ENCODE results near the gene TFR2. TPM values are rescaled to one million over a fixed set of nuclear protein-coding genes. Genes with fewer than 3 reads are reported as not detected.

Gene TFR2
- 0.90 TPM for polyA plus RNA-seq (ENCODE audit: insufficient read length)

DNA sequence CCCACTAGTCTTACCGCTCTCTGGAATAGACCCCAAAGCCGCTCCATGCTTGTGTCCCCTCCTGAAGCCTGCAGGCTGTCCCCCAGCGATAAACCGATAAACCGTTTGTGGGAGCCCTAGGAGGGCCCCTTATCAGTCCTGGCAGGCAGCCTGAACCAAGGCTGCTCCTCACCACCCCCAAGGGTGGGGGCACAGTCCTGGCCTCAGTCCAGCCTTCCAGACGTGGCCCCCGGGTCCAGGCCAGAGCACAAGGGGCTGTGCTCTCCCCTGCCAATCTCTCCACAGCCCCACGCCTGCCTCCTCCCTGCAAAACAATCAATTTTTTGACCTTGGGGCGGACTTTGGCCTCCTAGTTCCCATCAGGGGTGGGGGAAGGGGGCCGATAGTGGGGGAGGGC, at the start of gene TFR2:
Gene TFR2 (minus strand): TSS at position 90 of the 397 bp plus-strand sequence. CDS start 43 bp downstream, at position 47.
- no peak for DNase-seq (ENCODE audit: low read depth)

GRCh38 chr7:100689230-100690135, 48.1 kb upstream of the TFR2 start:
- no peak for DNase-seq (ENCODE audit: low read depth)

- no peak for DNase-seq (ENCODE audit: low read depth)
Observed at GRCh38 chr7:100688326-100688860, 47.0 kb upstream of the TFR2 start.

- no peak for DNase-seq (ENCODE audit: low read depth)
Observed at GRCh38 chr7:100687751-100688300, 46.5 kb upstream of the TFR2 start.

DNA sequence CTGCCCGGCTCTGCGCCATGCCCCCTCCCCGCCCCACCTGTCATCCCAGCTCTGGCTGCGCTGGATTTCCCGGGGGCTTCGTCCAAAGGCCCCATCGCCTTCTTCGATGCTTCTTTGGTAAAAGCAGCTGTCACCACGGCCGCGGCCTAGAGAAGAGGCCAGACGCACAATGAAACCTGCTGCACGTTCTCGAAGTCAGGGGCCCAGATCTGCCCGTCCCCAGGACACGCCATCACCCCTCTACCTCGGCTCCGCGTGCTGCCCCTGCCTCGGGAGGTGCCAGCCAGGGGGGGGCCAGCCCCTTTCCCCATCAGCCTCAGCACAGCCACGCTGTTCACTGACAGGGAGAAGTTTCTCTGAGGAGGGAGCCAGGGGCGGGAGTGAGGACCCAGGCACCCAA, 45.9 kb upstream of the TFR2 start:
- DNase-seq (ENCODE audit: low read depth), result no peak

GRCh38 chr7:100686822-100687211, 45.5 kb upstream of the TFR2 start:
- no peak for DNase-seq (ENCODE audit: low read depth)

DNA sequence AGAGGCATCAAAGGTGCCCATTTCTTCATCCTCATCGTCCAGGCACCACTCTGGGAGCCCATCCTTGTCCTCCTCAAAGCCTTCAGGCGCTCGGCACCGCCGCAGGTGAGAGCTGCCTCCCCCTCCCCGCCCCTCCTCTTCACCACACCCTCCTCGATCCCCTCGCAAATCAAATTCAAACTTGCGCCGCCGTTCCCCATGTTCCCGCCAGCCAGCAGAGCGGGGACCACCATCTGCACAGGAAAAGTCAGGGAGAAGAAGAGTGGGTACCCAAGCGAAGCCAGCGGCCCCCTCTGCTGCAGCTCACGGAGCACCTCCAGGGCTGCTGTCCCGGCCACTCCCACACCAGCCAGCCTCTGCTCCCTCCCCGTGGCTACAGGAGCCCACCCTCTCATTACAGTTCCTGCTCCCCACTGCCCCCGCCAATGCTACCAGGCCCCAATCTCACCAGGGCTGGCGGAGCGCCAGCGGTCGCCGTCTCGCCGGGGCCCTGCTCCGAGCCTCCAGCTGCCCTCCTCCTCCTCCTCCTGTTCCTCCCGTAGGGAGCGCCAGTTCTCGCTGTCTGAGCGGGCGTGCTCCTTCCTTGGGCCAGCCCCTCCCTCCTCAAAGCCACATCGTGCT, 45.0 kb upstream of the TFR2 start:
- DNase-seq (ENCODE audit: low read depth), result no peak

- no peak for DNase-seq (ENCODE audit: low read depth)
Observed at GRCh38 chr7:100685631-100686145, 44.3 kb upstream of the TFR2 start.

- no peak for DNase-seq (ENCODE audit: low read depth)
Observed at GRCh38 chr7:100685049-100685605, 43.8 kb upstream of the TFR2 start.

DNA sequence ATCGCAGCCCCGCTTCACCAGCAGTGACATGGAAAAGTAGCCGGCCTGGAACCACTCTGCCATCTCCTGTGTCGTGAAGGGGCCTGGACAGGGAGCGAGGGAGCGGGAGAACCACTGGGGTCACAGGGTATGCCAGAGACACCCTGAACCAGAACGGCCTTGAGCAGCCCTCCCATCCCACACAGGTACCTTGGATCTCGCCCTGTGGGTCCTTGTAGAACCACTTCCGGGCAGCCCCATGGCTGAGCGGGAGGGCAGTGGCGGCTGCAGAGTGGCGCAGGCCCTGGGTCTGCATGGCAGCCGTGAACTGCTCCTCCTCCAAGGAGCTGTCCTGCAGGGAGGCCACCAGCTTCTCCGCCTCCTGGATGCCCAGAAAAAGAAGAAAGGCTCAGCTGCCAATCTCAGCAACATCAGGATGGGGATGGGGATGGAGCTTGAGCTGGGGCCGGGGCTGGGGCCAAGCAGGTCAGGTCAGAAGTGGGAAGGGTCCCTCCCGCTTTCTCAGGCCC, 43.2 kb upstream of the TFR2 start:
- DNase-seq (ENCODE audit: low read depth), result no peak

DNA sequence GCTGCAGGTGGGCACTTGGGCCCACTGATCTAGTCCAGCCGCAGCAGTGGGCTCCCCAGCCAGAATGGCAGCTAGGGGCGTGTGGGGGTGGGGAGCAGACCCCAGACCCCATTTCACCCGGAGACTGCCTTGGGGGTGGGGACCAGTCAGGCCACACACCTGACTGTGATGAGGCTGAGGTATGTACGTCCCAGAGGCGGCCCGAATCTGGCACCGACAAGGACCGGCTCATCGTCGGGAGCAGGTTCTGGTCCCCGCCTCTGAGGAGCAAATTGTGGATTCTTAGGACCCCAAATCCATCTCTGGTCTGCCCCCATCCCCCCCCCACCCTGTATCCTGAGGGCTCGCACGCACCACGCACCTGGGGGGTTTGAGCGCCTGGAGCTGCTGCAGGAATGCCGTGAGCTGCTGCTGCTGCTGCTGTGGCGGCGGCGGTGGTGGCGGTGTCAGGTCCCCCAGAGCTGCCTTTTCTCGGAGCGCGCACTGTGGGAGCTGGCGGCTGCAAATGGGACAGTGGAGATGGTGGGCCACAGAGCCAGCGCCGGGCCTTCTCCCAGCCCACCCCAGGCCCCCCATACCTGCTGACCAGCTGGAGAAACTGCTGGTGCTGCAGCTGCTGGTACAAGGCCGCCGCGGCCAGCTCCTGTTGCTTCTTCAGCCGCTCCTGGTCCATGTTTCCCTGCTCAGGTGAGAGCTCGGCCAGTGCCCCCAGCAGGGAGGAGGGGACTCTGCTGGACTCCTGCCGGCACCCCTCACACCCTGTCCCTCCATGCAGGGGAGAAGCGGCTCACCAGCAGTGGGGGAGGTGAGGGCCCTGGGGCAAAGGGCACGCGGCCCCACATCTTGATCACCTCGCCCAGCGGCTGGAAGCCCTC, 42.5 kb upstream of the TFR2 start:
- DNase-seq (ENCODE audit: low read depth), result no peak

- no peak for DNase-seq (ENCODE audit: low read depth)
Observed at GRCh38 chr7:100682991-100683658, 41.8 kb upstream of the TFR2 start.

GRCh38 chr7:100682228-100682741, 40.9 kb upstream of the TFR2 start:
- no peak for DNase-seq (ENCODE audit: low read depth)

GRCh38 chr7:100681491-100682227, 40.3 kb upstream of the TFR2 start:
- DNase-seq (ENCODE audit: low read depth), result no peak

GRCh38 chr7:100680576-100681271, 39.4 kb upstream of the TFR2 start:
- DNase-seq (ENCODE audit: low read depth), result no peak

GRCh38 chr7:100679927-100680575, 38.7 kb upstream of the TFR2 start:
- DNase-seq (ENCODE audit: low read depth), result no peak

GRCh38 chr7:100679129-100679926, 38.0 kb upstream of the TFR2 start:
- DNase-seq (ENCODE audit: low read depth), result no peak
